Tibial artery (tissue), 4 donors: ENCODE data around the gene LRIG1.

Experiments
- DNase-seq, 2 donors: peaks; one replicate each; pipeline ENCODE4 v3.0.0-alpha.2; 2019
- H3K27ac ChIP-seq, 2 donors: fragments of 200-600 bp; sonication (generic) in 1 of 2; 1 replicate in 1 of 2; 2 replicates in 1 of 2; pipeline ENCODE4 v1.5.1; 2018 to 2019; ENCODE audit warnings: mild to moderate bottlenecking in 1 of 2
- H3K27me3 ChIP-seq, 2 donors: fragments of 200-600 bp; sonication (generic) in 1 of 2; one replicate each; pipeline versions ENCODE4 v1.5.1 to v1.6.0; 2016 to 2019
- H3K36me3 ChIP-seq, 3 donors: fragments of 200-600 bp; sonication (generic) in 2 of 3; one replicate each; pipeline ENCODE4 v1.5.1; 2016 to 2019; ENCODE audit warnings: mild to moderate bottlenecking in 2 of 3
- H3K4me1 ChIP-seq, 4 donors: fragments of 200-600 bp; sonication (generic) in 2 of 4; 1 replicate in 3 of 4; 2 replicates in 1 of 4; pipeline ENCODE4 v1.5.1; 2016 to 2019
- H3K4me3 ChIP-seq, 2 donors: fragments of 200-600 bp; sonication (generic) in 1 of 2; 1 replicate in 1 of 2; 2 replicates in 1 of 2; pipeline ENCODE4 v1.5.1; 2018 to 2019; ENCODE audit warnings: mild to moderate bottlenecking in 2 of 2
- H3K9me3 ChIP-seq, 3 donors: fragments of 200-600 bp; sonication (generic) in 1 of 3; one replicate each; pipeline ENCODE4 v1.5.1; 2016 to 2019
- intact Hi-C: fragments of 100-400 bp; cut with DNase I; formaldehyde crosslinking; loops from one replicate; pipeline ENCODE4 v1.15.0; 2023; ENCODE audit warnings: low total_unique reads
- TF ChIP-seq, protein P1 (sequence below), 2 experiments: fragments of 200-600 bp in 1 of 2; fragments of 450-650 bp in 1 of 2; IDR thresholded peaks; one replicate each; pipeline ENCODE4 v1.5.1; 2017 to 2019; ENCODE audit warnings: antibody characterized with exemption in 2 of 2, mild to moderate bottlenecking in 1 of 2, moderate library complexity in 1 of 2

LRIG1 gene

GRCh38 chr3:66467996-66468735 lies 32.7 kb downstream of the LRIG1 start:
- TF ChIP-seq, protein P1, sequence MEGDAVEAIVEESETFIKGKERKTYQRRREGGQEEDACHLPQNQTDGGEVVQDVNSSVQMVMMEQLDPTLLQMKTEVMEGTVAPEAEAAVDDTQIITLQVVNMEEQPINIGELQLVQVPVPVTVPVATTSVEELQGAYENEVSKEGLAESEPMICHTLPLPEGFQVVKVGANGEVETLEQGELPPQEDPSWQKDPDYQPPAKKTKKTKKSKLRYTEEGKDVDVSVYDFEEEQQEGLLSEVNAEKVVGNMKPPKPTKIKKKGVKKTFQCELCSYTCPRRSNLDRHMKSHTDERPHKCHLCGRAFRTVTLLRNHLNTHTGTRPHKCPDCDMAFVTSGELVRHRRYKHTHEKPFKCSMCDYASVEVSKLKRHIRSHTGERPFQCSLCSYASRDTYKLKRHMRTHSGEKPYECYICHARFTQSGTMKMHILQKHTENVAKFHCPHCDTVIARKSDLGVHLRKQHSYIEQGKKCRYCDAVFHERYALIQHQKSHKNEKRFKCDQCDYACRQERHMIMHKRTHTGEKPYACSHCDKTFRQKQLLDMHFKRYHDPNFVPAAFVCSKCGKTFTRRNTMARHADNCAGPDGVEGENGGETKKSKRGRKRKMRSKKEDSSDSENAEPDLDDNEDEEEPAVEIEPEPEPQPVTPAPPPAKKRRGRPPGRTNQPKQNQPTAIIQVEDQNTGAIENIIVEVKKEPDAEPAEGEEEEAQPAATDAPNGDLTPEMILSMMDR (IDR thresholded peaks at IDR 0.05), result no peak
- H3K36me3 ChIP-seq, result no peaks in the 10 kb centered on the region
- DNase-seq, result no peak
- peaks cover 0 to 96% (median 42%) of the 10 kb centered on the region in 4 donors for H3K4me1 ChIP-seq
- H3K4me3 ChIP-seq, result no peak overlapping the region
- H3K9me3 ChIP-seq, result no peaks in the 10 kb centered on the region
- H3K27ac ChIP-seq, result no peak overlapping the region
- H3K27me3 ChIP-seq, result no peaks in the 10 kb centered on the region
- intact Hi-C loops, result no loop called here

DNA sequence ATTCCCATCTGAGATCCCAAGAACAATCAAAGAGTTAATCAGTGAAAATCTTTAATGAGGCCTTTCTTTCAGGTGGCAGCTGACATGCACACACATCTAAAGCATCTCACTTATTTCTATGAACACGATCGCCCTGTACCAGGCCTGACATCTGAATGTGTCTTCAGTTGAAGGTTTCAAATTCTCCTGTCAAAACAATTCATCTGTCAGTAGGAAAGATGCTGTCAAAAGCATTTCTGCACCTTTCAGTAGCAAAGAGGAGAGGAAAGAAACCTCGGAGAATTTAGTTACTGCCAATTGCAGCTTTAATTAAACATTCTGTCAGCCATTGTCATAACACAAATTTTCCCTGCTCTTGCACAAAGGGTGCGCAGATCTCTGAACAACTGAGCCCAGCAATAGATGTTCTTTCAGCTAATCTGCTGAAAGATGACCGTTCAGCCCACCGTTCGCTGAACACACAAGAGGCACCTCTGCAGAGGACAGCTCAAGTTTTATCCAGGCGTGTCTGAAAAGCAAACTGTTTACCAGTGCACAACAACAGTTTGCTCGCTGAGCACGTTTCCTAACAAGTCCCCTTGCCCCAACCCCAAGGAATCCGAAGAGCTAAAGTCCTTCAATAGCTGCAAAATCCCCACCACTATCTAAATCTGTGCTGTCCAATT lies 34.1 kb downstream of the LRIG1 start:
- no peaks in the 10 kb centered on the region for H3K9me3 ChIP-seq
- TF ChIP-seq, protein P1 (IDR thresholded peaks at IDR 0.05), result no peak
- no peak for DNase-seq
- no peaks in the 10 kb centered on the region for H3K27me3 ChIP-seq
- peaks cover 0 to 6% (median 0%) of the 10 kb centered on the region in 3 donors for H3K36me3 ChIP-seq
- no peak overlapping the region for H3K4me3 ChIP-seq
- intact Hi-C loops, result no loop called here
- peaks cover 0 to 93% (median 37%) of the 10 kb centered on the region in 4 donors for H3K4me1 ChIP-seq
- H3K27ac ChIP-seq, result no peak overlapping the region

DNA sequence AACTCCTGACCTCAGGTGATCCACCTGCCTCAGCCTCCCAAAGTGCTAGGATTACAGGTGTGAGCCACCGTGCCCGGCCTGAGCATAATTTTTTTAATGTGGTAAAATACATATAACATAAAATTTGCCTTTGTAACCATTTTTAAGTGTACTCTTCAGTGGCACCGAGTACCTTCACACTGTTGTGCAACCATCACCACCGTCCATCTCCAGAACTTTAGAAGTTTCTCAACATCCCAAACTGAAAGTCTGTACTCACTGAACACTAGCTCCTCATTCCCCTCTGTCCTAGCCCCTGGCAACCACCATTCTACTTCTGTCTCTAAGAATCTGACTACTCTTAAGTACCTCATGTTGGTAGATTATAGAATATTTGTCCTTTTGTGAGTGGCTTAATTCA lies 35.2 kb downstream of the LRIG1 start:
- intact Hi-C loops, result no loop called here
- peaks cover 0 to 87% (median 33%) of the 10 kb centered on the region in 4 donors for H3K4me1 ChIP-seq

DNA sequence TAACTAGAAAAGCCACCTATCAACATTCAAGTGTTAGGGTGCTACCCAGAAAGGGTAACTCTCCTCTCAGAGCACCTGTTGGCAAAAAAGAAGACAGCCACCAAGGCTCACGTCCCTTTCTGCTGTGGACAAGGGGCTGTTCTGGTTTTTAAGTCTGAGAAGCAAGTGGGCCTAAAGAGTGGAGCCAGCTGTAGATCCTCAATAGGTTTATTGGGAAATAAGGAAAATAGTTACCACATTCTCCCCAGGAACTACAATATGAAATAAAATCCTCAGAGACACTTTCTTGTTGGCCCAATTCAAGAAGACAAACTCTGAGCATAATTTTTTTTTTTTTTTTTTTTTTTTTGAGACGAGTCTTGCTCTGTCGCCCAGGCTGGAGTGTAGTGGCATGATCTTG lies 35.8 kb downstream of the LRIG1 start:
- Histone ChIP-seq H3K9me3 (no peaks in the 10 kb centered on the region), H3K36me3 (peaks cover 0 to 18% (median 4%) of the 10 kb centered on the region in 3 donors), H3K27me3 (no peaks in the 10 kb centered on the region), H3K27ac (no peak overlapping the region), H3K4me3 (no peak overlapping the region), H3K4me1 (peaks cover 0 to 84% (median 35%) of the 10 kb centered on the region in 4 donors)
- TF ChIP-seq, protein P1 (IDR thresholded peaks at IDR 0.05), result no peak
- intact Hi-C loops, result no loop called here
- DNase-seq, result no peak

More for the DNA sequence above, 35.2 kb downstream of the LRIG1 start:
- no peaks in the 10 kb centered on the region for H3K9me3 ChIP-seq
- H3K4me3 ChIP-seq, result no peak overlapping the region
- H3K27me3 ChIP-seq, result no peaks in the 10 kb centered on the region
- DNase-seq, result no peak
- peaks cover 0 to 13% (median 2%) of the 10 kb centered on the region in 3 donors for H3K36me3 ChIP-seq
- H3K27ac ChIP-seq, result no peak overlapping the region
- TF ChIP-seq, protein P1 (IDR thresholded peaks at IDR 0.05), result no peak

DNA sequence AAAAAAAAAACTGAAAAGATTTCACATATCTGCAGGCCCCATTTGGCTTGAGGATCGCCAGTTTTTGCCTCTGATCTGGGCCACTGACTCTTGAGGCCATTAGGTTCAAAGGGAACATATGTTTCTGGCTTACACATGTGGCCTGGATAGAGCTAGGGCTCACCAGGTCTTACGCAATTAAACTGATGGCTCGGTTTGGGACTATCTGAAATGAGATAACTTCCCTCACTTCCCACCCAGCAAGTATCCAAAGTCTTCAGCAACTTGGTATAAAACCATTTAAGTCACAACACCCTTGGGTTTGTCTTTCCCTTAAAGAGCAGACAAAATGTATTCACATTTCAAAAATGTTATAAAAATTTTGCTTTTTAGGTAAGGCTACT lies 36.3 kb downstream of the LRIG1 start:
- TF ChIP-seq, protein P1 (IDR thresholded peaks at IDR 0.05), result no peak
- intact Hi-C loops, result no loop called here

More for the DNA sequence above, 36.3 kb downstream of the LRIG1 start:
- H3K9me3 ChIP-seq, result no peaks in the 10 kb centered on the region
- H3K27ac ChIP-seq, result no peak overlapping the region
- no peak for DNase-seq
- peaks cover 0 to 81% (median 35%) of the 10 kb centered on the region in 4 donors for H3K4me1 ChIP-seq
- no peak overlapping the region for H3K4me3 ChIP-seq
- peaks cover 0 to 21% (median 4%) of the 10 kb centered on the region in 3 donors for H3K36me3 ChIP-seq
- H3K27me3 ChIP-seq, result no peaks in the 10 kb centered on the region
